Dendritic cell treated with granulocyte-macrophage colony-stimulating factor and Interleukin-4, amounts not matched to agents 40 ng/mL and 50 ng/mL, for 4 days (primary cell): ENCODE measurements around the gene TRIM67.

Experiments used
- H3K27ac Mint-ChIP-seq: one replicate; pipeline ENCODE4 v1.8.0; 2022; ENCODE audit warnings: mild to moderate bottlenecking, mixed read lengths
- H3K27me3 Mint-ChIP-seq: one replicate; pipeline ENCODE4 v1.8.0; 2022; ENCODE audit warnings: mild to moderate bottlenecking, mixed read lengths
- H3K36me3 Mint-ChIP-seq: one replicate; pipeline ENCODE4 v1.8.0; 2022; ENCODE audit warnings: low read depth, mixed read lengths
- H3K4me1 Mint-ChIP-seq: one replicate; pipeline ENCODE4 v1.8.0; 2022; ENCODE audit warnings: low read depth, mixed read lengths
- H3K4me3 Mint-ChIP-seq: one replicate; pipeline ENCODE4 v1.8.0; 2022; ENCODE audit warnings: mild to moderate bottlenecking, moderate library complexity, mixed read lengths
- H3K9me3 Mint-ChIP-seq: one replicate; pipeline ENCODE4 v1.8.0; 2022; ENCODE audit warnings: mixed read lengths
- intact Hi-C: fragments of 100-400 bp; cut with micrococcal nuclease; formaldehyde crosslinking; loops from one replicate; pipeline ENCODE4 v1.15.0; 2022

TRIM67 gene

GRCh38 chr1:231183639-231184590 is 22.1 kb downstream of the TRIM67 start:
- Mint-ChIP-seq H3K4me3 (no peak overlapping the region), H3K27ac (no peak overlapping the region), H3K36me3 (no peaks in the 10 kb centered on the region), H3K4me1 (no peaks in the 10 kb centered on the region), H3K9me3 (no peaks in the 10 kb centered on the region), H3K27me3 (peaks cover 40% of the 10 kb centered on the region)
- intact Hi-C loops: no loop called here

- H3K36me3 Mint-ChIP-seq: no peaks in the 10 kb centered on the region
- no peaks in the 10 kb centered on the region for H3K4me1 Mint-ChIP-seq
- H3K4me3 Mint-ChIP-seq: no peak overlapping the region
- peaks cover 42% of the 10 kb centered on the region for H3K27me3 Mint-ChIP-seq
- H3K27ac Mint-ChIP-seq: no peak overlapping the region
- intact Hi-C loops: no loop called here
- H3K9me3 Mint-ChIP-seq: no peaks in the 10 kb centered on the region
Observed at GRCh38 chr1:231184891-231185290, 23.0 kb downstream of the TRIM67 start.

DNA sequence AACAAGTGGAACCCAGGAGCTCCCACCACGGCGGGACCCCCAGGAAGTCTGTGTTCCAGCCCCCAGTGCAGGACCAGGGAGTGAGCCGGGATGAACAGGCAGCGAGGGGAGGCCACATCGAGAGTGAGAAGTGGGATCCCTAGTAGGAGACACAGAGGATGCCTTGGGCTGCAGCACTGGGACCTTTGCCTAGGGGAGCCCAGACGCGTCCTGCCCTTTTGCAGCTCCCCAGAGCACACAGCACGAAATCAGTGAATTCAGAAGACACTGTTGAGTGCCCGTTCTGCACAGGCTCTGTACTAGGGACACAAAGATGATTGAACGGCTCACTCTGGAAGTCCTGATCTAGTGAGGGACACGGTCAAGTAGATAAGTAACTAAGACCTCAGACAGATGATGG is 23.5 kb downstream of the TRIM67 start:
- no peak overlapping the region for H3K27ac Mint-ChIP-seq
- H3K9me3 Mint-ChIP-seq: no peaks in the 10 kb centered on the region

GRCh38 chr1:231186356-231187115 is 24.7 kb downstream of the TRIM67 start:
- intact Hi-C loops: no loop called here
- Mint-ChIP-seq H3K4me3 (no peak overlapping the region), H3K27ac (no peak overlapping the region), H3K4me1 (no peaks in the 10 kb centered on the region), H3K36me3 (no peaks in the 10 kb centered on the region), H3K9me3 (no peaks in the 10 kb centered on the region), H3K27me3 (peaks cover 38% of the 10 kb centered on the region)

More for the DNA sequence above, 23.5 kb downstream of the TRIM67 start:
- peaks cover 42% of the 10 kb centered on the region for H3K27me3 Mint-ChIP-seq
- no peak overlapping the region for H3K4me3 Mint-ChIP-seq
- H3K36me3 Mint-ChIP-seq: no peaks in the 10 kb centered on the region
- H3K4me1 Mint-ChIP-seq: no peaks in the 10 kb centered on the region
- intact Hi-C loops: no loop called here

DNA sequence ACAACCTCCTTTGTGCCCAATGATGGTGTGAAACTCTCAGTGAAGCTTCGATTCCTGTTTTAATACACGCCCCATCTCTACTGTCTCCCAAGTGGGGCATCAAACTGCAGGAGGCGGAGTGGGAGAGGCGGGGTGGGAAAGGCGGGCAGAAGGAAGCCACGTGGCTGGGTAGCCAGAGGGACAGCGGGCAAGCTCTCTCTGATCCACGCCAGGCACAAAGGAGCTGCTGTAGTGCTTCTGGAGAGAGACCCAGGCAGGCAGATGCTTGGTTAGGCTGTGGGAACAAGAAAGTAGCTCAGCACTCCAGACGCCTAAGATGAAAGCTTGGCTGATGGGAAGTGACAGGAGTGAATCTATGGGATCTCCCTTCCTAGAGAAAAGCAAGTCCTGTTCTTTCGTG is 25.7 kb downstream of the TRIM67 start:
- Mint-ChIP-seq H3K4me3 (no peak overlapping the region), H3K27ac (no peak overlapping the region), H3K27me3 (peaks cover 34% of the 10 kb centered on the region), H3K4me1 (no peaks in the 10 kb centered on the region), H3K9me3 (no peaks in the 10 kb centered on the region), H3K36me3 (no peaks in the 10 kb centered on the region)
- intact Hi-C loops: no loop called here

GRCh38 chr1:231188072-231188471 is 26.2 kb downstream of the TRIM67 start:
- Mint-ChIP-seq H3K27me3 (peaks cover 33% of the 10 kb centered on the region), H3K4me3 (no peak overlapping the region), H3K9me3 (no peaks in the 10 kb centered on the region), H3K36me3 (no peaks in the 10 kb centered on the region), H3K4me1 (no peaks in the 10 kb centered on the region), H3K27ac (no peak overlapping the region)
- intact Hi-C loops: no loop called here

GRCh38 chr1:231188768-231189167 is 26.9 kb downstream of the TRIM67 start:
- Mint-ChIP-seq H3K4me3 (no peak overlapping the region), H3K27ac (no peak overlapping the region), H3K27me3 (peaks cover 35% of the 10 kb centered on the region), H3K36me3 (no peaks in the 10 kb centered on the region), H3K4me1 (no peaks in the 10 kb centered on the region), H3K9me3 (no peaks in the 10 kb centered on the region)
- intact Hi-C loops: no loop called here

DNA sequence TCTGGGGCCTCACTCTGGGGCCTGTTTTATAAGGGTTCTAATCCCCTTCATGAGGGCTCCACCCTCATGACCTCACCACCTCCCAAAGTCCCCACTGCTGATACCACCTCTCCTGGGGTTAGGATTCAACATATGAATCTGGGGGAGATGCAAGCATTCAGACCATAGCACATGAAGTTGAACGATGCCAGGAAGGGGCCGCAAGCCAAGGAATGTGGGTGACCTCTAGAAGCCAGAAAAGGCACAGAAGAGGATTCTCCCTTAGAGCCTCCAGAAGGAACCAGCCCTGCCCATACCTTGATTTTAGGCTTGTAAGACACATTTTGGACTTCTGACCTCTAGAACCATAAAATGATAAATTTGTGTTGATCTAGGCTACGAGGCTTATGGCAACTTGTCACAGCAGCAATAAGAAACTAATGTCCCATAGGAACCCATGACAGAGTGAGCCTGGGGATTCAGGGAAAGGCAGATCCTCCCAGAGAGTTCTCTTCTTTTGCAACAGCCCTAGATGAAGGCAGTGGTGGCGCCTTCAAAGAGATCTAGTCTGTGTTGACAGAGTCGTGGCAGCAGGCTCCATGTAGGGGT is 27.9 kb downstream of the TRIM67 start:
- no peaks in the 10 kb centered on the region for H3K9me3 Mint-ChIP-seq
- no peaks in the 10 kb centered on the region for H3K36me3 Mint-ChIP-seq
- peaks cover 35% of the 10 kb centered on the region for H3K27me3 Mint-ChIP-seq
- no peaks in the 10 kb centered on the region for H3K4me1 Mint-ChIP-seq
- intact Hi-C loops: no loop called here
- no peak overlapping the region for H3K4me3 Mint-ChIP-seq
- no peak overlapping the region for H3K27ac Mint-ChIP-seq

DNA sequence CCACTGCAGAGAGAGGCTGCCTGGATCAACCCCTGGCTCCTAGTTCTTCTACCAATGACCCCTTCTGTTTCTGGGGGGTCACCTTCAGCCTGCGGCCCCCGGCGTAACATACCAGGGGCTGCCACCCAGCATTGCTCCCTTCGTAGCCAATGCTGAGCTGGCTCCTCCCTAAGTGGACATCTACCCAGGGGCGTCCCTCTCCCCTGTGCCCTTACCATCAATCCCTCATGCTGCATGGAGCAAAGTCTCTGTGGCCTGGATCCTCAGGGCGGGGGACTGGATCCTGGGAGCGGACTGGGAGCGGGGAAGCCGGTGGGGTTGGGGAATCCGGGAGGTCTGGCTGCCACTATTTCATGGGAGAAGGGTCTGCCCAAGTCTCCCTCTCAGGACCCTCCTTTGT is 28.6 kb downstream of the TRIM67 start:
- H3K36me3 Mint-ChIP-seq: no peaks in the 10 kb centered on the region
- no peaks in the 10 kb centered on the region for H3K9me3 Mint-ChIP-seq
- H3K4me3 Mint-ChIP-seq: no peak overlapping the region
- intact Hi-C loops: no loop called here
- H3K27ac Mint-ChIP-seq: no peak overlapping the region
- peaks cover 31% of the 10 kb centered on the region for H3K27me3 Mint-ChIP-seq
- H3K4me1 Mint-ChIP-seq: no peaks in the 10 kb centered on the region

DNA sequence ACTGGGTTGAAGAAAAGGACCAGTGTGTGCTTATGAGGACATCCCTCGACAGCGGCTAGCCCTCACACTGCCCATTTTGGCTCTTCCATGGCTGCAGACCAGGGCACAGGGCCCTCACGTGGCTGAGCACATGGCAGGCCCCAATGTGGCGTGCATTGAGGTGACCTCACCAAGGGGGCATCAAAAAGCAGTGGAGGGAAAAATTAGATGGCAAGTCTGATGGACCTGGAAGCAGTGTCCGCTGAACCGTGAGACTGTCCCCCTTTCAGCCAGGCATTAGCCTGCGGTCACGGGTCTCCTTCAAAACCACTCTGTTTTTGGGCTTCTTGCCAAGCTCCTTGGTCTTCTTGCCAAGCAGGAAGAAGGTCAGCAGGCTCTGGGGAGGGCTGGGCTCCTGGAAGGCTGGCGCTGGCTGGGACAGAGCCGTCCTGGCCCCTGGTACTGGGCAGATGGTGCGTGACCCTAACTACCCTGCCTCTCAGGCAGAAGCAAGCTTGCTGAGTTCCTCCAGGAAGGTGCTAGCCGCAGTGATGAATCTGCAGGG is 30.8 kb downstream of the TRIM67 start:
- peaks cover 22% of the 10 kb centered on the region for H3K27me3 Mint-ChIP-seq
- no peak overlapping the region for H3K4me3 Mint-ChIP-seq
- H3K27ac Mint-ChIP-seq: no peak overlapping the region
- H3K9me3 Mint-ChIP-seq: no peaks in the 10 kb centered on the region
- no peaks in the 10 kb centered on the region for H3K4me1 Mint-ChIP-seq
- H3K36me3 Mint-ChIP-seq: no peaks in the 10 kb centered on the region
- intact Hi-C loops: no loop called here

DNA sequence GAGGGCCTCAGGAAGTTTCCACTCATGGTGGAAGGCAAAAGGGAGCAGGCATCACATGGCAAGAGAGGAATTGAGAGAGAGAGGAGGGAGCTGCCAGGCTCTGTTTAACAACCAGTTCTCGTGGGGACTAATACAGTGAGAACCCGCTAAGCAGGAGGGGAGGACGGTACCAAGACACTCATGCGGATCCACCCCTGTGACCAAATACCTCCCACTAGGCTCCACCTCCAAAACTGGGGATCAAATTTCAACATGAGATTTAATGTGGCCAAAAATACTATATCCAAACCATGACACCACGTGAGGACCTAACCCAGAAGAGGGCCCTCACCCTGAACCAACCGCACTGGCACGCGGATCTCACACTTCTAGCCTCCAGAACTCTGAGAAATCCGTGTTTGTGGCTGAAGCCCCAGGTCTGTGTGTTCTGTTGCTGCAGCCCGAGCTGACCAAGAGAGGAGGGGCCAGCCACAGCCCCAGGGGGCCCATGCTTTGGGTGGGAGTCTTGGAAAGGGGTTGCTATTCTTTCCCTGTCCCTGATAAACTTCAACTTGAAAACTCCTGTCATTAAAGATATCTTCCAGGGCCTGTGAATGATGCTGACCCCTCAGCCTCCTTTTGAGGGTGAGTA is 32.0 kb downstream of the TRIM67 start:
- Mint-ChIP-seq H3K27ac (no peak overlapping the region), H3K4me1 (no peaks in the 10 kb centered on the region), H3K27me3 (peaks cover 12% of the 10 kb centered on the region), H3K36me3 (no peaks in the 10 kb centered on the region), H3K9me3 (no peaks in the 10 kb centered on the region), H3K4me3 (no peak overlapping the region)
- intact Hi-C loops: no loop called here

DNA sequence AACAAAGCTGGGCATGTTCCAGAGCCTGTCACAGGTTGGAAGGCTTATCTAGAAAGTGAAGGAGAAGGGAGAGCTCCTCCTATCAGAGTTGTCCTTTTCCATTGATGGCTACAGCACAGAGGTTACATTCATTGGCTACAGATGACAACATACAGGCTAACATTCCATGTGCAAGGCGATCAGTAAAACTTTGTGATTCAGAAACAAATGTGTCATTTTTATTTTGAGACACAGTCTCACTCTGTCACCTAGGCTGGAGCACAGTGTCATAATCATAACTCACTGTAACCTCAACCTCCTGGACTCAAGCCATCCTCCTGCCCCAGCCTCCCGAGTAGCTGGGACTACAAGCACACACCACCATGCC is 32.6 kb downstream of the TRIM67 start:
- H3K4me3 Mint-ChIP-seq: no peak overlapping the region
- H3K4me1 Mint-ChIP-seq: no peaks in the 10 kb centered on the region
- no peak overlapping the region for H3K27ac Mint-ChIP-seq
- intact Hi-C loops: no loop called here
- peaks cover 15% of the 10 kb centered on the region for H3K27me3 Mint-ChIP-seq
- H3K36me3 Mint-ChIP-seq: no peaks in the 10 kb centered on the region
- H3K9me3 Mint-ChIP-seq: no peaks in the 10 kb centered on the region

DNA sequence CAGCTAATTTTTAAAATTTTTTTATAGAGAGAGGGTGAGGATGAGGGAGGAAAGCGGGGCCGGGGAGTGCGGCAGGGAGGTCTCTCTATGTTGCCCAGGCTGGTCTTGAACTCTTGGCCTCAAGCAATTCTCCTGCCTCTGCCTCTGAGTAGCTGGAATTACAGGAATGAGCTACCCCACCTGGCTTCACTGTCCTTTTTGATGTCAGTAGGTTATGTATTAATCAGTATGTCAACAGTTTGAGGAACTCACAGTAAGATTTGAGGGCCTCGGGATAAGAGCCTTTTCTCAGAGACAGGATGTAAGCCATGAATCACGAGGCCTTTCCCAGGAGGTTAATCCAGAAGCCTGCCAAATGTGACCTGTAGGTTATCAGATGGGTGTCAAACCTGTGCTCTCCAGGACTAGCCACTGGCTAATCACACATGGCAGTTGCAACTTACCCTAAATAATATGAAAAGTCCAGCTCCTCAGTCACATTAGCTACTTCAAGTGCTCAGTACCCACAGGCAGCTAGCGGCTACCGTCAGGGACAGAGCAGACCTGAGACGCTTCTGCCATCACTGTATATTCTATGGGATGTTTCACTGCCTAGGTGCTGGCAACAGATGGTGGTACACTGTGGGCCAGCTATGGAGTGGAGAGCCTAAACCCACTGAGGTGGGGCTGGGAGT is 33.1 kb downstream of the TRIM67 start:
- H3K27me3 Mint-ChIP-seq: peaks cover 15% of the 10 kb centered on the region
- no peak overlapping the region for H3K27ac Mint-ChIP-seq
- H3K36me3 Mint-ChIP-seq: no peaks in the 10 kb centered on the region
- no peaks in the 10 kb centered on the region for H3K4me1 Mint-ChIP-seq
- H3K9me3 Mint-ChIP-seq: no peaks in the 10 kb centered on the region
- intact Hi-C loops: no loop called here
- no peak overlapping the region for H3K4me3 Mint-ChIP-seq
